Activated CD4-positive, alpha-beta memory T cell treated with anti-CD3 and anti-CD28 coated beads, Interleukin-2, amount 10 ng/mL, durations not matched to agents 7 days and 5 days (primary cell): ENCODE data around the gene BRF1. TPM values are rescaled to one million over a fixed set of nuclear protein-coding genes. Genes with fewer than 3 reads are reported as not detected.
A peak's percentile ranks its signal among the peaks of the same experiment; 100 is the strongest.

Source experiments
- CTCF ChIA-PET: fragments of 350-600 bp; sonication (Branson Sonifier 250); formaldehyde crosslinking; loops from one replicate; lab custom pipeline; 2021; ENCODE audit warnings: antibody characterized with exemption, inconsistent platforms; lab: Charles Lee
- POLR2A ChIA-PET: fragments of 350-600 bp; sonication (Branson Sonifier 250); formaldehyde crosslinking; loops from one replicate; lab custom pipeline; 2021; ENCODE audit warnings: antibody characterized with exemption; lab: Charles Lee
- DNase-seq: peaks from one replicate; pipeline ENCODE4 v3.0.0-alpha.2; 2020
- H3K27ac Mint-ChIP-seq: one replicate; pipeline ENCODE4 v1.8.0; 2021; ENCODE audit warnings: mild to moderate bottlenecking, mixed read lengths
- H3K27me3 Mint-ChIP-seq: one replicate; pipeline ENCODE4 v1.8.0; 2021; ENCODE audit warnings: mixed read lengths
- H3K36me3 Mint-ChIP-seq: one replicate; pipeline ENCODE4 v1.8.0; 2021; ENCODE audit warnings: low read depth, mixed read lengths
- H3K4me1 Mint-ChIP-seq: one replicate; pipeline ENCODE4 v1.8.0; 2021; ENCODE audit warnings: mixed read lengths
- H3K4me3 Mint-ChIP-seq: one replicate; pipeline ENCODE4 v1.8.0; 2021; ENCODE audit warnings: mild to moderate bottlenecking, mixed read lengths
- H3K9me3 Mint-ChIP-seq: one replicate; pipeline ENCODE4 v1.8.0; 2021; ENCODE audit warnings: mixed read lengths
- total RNA-seq, 2 experiments: library from RNA; stranded (reverse); gene quantifications; one replicate each; pipeline ENCODE4 v1.2.3, GENCODE V29; 2021

Gene BRF1
- total RNA-seq, 2 experiments from 2014 or later, result 37.4 to 40.7 TPM

DNA sequence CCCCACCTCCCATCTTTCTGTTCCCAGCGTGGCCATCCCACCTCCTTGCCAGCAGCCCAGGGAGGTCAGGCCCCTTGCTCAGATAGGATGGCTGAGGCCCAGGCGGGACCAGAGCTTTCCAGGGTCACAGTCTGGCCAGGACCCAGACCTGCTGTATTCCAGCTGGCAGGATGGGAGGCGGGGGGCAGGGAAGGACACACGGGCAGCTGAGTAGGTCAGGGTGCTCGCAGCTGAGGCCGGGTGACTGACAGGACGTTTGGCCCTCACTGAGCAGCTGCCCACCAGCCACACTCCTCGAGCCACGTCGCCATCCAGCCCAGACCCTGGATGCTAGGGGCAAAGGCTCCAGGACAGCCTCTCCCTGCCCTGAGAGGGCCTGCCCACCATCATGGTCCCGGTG, 123.7 kb downstream of the BRF1 start:
- Mint-ChIP-seq H3K27me3 (peaks cover 1% of the 10 kb centered on the region), H3K36me3 (no peaks in the 10 kb centered on the region), H3K9me3 (no peaks in the 10 kb centered on the region), H3K4me3 (no peak overlapping the region), H3K27ac (no peak overlapping the region), H3K4me1 (peaks cover 24% of the 10 kb centered on the region)
- ChIA-PET POLR2A (no interaction called here), CTCF (no interaction called here)
- no peak for DNase-seq

DNA sequence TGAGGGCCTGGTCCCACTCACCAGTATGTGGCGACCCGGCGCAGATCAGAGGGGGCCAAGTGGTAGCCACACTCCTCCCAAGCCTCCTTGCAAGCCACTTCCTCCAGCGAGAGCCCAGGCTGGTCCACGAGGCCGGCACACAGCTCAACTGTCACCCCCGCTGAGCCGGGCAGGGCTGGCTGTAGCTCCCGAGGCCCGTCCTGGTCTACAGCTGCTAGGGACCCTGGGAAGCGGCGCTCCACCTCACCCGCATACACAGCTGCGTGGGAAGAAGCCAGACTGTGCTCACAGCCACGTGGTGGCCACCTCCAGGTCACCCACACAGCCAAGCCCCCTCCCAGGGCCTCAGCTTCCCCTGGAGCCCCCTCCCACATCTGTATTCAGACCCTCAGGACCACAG, 124.3 kb downstream of the BRF1 start:
- CTCF ChIA-PET, result no interaction called here
- POLR2A ChIA-PET, result interaction anchor here (1.2 kb wide), 1 partner anchor 221 kb away, joined by 3 read pairs; no protein-coding TSS in a partner anchor
- no peaks in the 10 kb centered on the region for H3K36me3 Mint-ChIP-seq

DNA sequence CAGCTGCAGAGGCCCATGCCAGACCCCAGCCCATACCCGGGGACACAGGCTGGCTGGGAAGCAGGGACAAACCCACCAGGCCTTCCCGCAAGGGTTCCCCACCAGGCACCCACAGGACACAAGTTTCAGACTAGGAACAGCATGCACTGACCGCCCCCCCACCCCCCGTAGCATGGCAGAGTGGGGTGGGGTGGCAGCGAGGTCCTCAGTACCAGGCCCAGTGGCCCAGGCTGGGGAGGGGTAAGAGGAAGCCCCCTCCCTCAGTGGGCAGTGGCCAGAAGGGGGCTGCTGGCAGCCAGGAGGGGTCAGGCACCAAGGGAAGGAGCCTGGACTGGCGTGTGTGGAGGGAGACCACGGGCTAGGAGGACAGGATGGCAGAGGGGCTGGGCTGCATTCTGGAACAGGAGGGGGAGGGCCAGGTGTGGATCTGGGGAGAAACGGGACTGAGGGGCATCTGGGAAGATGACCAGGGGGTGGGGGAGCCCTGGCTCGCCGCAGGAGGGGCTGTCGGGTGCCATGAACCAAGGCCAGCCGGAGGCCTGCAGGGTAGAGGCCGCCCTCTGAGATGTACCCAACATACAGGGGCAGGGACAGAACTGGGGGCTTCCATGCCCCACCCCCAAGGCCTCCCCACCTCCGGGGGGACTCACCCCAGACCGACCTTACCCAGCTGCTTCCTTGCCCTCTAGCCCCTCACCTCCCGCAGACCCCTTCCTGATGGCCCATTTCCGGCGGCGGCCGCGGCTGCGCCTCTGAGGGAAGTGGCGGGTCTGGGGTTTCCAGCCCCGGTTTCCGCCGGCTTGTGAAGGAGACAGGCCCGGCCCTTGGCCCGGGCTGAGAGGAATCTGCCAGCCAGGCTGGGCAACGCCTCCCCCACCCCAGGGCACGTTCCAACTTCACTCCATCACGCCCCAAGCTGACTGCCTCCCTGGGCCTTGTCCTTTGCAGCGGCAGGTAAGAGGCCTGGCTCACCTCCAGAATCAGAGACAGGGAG, 126.6 kb downstream of the BRF1 start:
- DNase-seq, result peak; percentile 71
- Mint-ChIP-seq H3K27ac (peak overlapping the region; percentile 52), H3K27me3 (peaks cover 15% of the 10 kb centered on the region), H3K4me3 (no peak overlapping the region), H3K36me3 (no peaks in the 10 kb centered on the region), H3K9me3 (no peaks in the 10 kb centered on the region), H3K4me1 (peaks cover 28% of the 10 kb centered on the region)
- CTCF ChIA-PET, result no interaction called here
- POLR2A ChIA-PET, result no interaction called here

More for the DNA sequence above, 124.3 kb downstream of the BRF1 start:
- no peak overlapping the region for H3K27ac Mint-ChIP-seq
- no peak for DNase-seq
- no peaks in the 10 kb centered on the region for H3K9me3 Mint-ChIP-seq
- H3K4me1 Mint-ChIP-seq, result peaks cover 26% of the 10 kb centered on the region
- no peak overlapping the region for H3K4me3 Mint-ChIP-seq
- H3K27me3 Mint-ChIP-seq, result peaks cover 4% of the 10 kb centered on the region

DNA sequence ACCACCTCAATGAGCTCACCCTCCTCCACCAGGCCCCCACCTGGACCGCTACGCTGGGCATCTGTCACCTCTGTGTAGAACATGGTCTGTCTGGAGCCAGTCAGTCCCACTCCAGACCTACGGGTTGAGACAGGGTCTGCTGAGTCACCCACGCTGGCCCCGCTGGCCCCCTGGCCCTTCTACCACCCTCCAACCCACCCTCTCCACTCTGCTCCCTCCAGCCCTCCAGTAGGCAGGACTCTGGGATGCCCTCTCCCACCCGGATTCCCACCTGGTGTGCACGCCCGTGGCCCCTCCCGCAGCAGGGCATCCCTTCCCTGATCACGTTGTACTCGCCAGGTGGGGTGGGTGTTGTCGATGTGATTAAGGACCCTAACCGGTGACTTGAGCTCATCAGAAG, 127.7 kb downstream of the BRF1 start:
- Mint-ChIP-seq H3K4me3 (no peak overlapping the region), H3K27me3 (peaks cover 15% of the 10 kb centered on the region), H3K36me3 (no peaks in the 10 kb centered on the region), H3K4me1 (peaks cover 29% of the 10 kb centered on the region), H3K9me3 (no peaks in the 10 kb centered on the region), H3K27ac (no peak overlapping the region)
- DNase-seq, result no peak
- POLR2A ChIA-PET, result interaction anchor here (1.3 kb wide), 1 partner anchor 152 kb away, joined by 4 read pairs; the partner anchor contains the start of gene CDCA4
- CTCF ChIA-PET, result interaction anchor here (1.5 kb wide), 1 partner anchor 9 kb away, joined by 4 read pairs; no protein-coding TSS in a partner anchor

DNA sequence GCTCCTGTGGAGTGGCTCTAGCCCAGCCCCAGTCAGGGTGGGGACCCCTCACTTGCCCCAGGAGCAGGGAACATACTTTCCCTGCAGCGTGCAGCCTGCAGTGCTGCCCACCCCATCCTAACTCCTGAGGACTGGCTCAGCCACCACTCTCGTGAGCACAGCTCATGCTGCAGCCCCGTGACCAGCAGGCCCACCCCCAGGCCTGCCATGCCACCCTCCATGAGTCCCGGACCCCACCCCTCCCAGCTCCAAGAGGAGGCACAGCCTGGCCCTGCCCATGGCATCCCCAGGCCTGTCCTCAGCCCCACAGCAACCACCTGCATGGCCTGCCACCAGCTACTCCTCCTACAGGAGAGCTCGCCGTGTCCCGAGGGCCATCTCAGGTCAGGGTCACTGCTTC, 128.3 kb downstream of the BRF1 start:
- Mint-ChIP-seq H3K36me3 (no peaks in the 10 kb centered on the region), H3K27ac (no peak overlapping the region), H3K4me3 (no peak overlapping the region), H3K4me1 (peaks cover 29% of the 10 kb centered on the region), H3K9me3 (no peaks in the 10 kb centered on the region), H3K27me3 (peaks cover 15% of the 10 kb centered on the region)
- ChIA-PET POLR2A (interaction anchor here (0.7 to 1.3 kb wide), 2 partner anchors 23 to 152 kb away, joined by 3 to 4 read pairs; partner anchors contain the start of gene CDCA4), CTCF (interaction anchor here (1.5 kb wide), 1 partner anchor 10 kb away, joined by 4 read pairs; no protein-coding TSS in a partner anchor)
- DNase-seq, result no peak

DNA sequence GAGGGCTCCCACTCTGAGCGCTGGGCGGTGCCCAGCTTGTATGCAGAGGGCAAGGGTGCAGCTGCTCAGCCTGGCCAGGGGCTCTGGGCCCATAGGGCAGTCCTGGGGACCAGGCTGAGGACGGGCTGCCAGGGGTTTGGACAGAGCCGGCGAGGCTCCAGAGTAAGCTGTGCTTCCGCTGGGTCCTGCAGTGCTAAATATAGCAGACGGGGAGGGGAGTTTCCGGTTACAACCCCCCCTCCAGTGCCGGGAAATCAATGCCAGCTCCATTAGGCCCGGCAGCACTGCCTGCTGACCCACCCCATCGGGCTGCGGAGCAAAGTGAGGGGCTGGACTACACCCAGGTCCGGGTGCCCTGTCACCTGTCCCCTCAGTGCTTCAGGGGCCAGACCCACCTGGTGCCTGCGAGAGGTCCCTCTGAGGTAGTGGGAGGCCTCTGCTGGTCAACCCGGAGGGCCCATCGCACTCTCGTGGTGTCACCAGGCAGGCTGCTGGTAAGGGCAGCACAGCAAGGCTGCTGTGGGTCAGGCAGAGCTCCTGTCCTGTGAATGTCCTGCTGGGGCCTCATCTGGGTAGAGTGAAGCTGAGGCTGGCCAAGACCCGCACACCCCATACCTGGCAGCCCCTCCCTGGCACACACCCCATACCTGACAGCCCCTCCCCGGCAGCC, 129.7 kb downstream of the BRF1 start:
- POLR2A ChIA-PET, result interaction anchor here (1.3 kb wide), 1 partner anchor 77 kb away, joined by 3 read pairs; the partner anchor contains the start of gene BTBD6
- Mint-ChIP-seq H3K4me3 (no peak overlapping the region), H3K4me1 (peaks cover 29% of the 10 kb centered on the region), H3K27ac (no peak overlapping the region), H3K27me3 (peaks cover 22% of the 10 kb centered on the region), H3K36me3 (no peaks in the 10 kb centered on the region), H3K9me3 (no peaks in the 10 kb centered on the region)
- CTCF ChIA-PET, result no interaction called here
- no peak for DNase-seq

DNA sequence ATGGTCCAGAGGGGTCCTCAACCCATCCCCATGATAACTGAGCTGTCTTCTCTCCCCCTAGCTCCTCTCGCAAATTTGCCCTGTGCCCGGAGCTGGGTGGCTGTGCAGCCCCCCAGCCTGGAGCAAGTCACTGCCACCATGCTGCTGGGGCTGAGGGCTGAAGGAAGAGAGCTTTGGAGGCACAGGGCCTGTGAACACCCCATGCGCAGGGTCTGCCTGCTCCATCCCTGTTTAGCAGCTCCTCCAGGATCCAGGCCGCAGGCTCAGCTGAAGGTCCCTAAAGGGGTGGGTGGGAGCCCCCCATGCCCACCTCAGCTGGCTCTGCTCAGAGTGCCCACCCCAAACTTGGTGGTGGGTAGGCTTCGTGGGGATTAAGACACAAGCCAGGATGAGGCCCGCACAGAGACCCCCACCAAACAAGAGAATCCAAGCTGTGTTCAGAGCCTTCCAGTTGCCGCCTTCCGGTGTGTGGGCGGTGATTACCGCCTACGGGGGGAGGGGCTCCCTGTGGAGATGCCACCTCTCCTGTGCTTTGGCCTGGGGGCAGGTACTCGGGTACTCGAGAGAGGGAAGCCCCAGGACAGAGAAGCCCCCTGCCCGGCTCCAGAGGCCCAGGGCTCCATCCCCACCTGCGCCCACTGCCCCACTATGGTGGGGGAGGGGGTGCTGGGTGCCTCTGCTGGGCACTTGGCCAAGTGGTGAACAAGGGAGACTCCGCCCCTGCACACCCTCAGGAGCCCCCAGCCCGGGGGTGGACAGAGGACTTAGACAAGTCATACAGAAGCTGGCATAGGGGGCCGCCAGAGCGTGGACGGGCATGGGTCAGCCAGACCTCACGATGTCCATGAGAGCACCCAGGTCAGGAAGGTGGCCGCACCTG, 130.8 kb downstream of the BRF1 start:
- POLR2A ChIA-PET, result interaction anchor here (1.1 to 1.3 kb wide), 3 partner anchors 10 to 78 kb away, joined by 3 to 5 read pairs (median 4); partner anchors contain the start of gene BTBD6
- no peaks in the 10 kb centered on the region for H3K9me3 Mint-ChIP-seq
- CTCF ChIA-PET, result interaction anchor here (0.6 to 1.1 kb wide), 3 partner anchors 40 to 201 kb away, joined by 3 to 4 read pairs (median 3); no protein-coding TSS in a partner anchor
- peaks cover 22% of the 10 kb centered on the region for H3K27me3 Mint-ChIP-seq
- peaks cover 27% of the 10 kb centered on the region for H3K4me1 Mint-ChIP-seq
- DNase-seq, result no peak
- peak overlapping the region; percentile 56 for H3K4me3 Mint-ChIP-seq
- H3K27ac Mint-ChIP-seq, result no peak overlapping the region
- no peaks in the 10 kb centered on the region for H3K36me3 Mint-ChIP-seq

DNA sequence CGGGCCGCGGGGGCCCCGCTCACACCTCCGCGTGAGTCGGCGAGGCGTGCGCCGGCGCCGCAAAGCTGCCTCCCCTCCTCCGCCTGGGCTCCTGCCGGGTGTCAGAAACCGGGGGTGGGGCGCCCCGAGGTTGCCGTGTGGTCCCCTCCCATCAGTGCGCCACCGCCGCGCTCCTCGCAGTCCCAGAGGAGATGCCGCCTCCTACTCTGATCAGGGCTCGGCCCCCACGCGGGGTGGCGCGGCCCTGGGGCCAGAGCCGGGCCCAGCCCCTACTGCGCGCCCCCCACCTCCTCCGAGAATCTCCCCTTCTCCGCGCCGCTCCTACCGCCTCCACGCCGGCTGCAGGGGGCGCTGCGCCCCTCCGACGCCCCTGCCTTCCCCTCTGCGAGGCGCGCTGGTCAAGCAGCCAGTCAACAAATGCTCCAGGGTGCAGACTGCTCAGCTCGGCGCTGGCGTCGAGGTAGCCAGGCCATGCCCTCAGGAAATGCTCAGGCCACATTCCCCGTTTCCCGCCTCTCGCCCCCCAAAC, 131.8 kb downstream of the BRF1 start:
- Mint-ChIP-seq H3K9me3 (no peaks in the 10 kb centered on the region), H3K27ac (no peak overlapping the region), H3K36me3 (no peaks in the 10 kb centered on the region), H3K4me3 (peak overlapping the region; percentile 56), H3K4me1 (peaks cover 18% of the 10 kb centered on the region), H3K27me3 (peaks cover 22% of the 10 kb centered on the region)
- ChIA-PET CTCF (interaction anchor here (0.6 to 1.1 kb wide), 3 partner anchors 133 to 202 kb away, joined by 3 to 4 read pairs (median 4); no protein-coding TSS in a partner anchor), POLR2A (interaction anchor here (1.1 to 1.2 kb wide), 2 partner anchors 11 to 26 kb away, joined by 4 to 5 read pairs; no protein-coding TSS in a partner anchor)
- DNase-seq, result peak; percentile 38

DNA sequence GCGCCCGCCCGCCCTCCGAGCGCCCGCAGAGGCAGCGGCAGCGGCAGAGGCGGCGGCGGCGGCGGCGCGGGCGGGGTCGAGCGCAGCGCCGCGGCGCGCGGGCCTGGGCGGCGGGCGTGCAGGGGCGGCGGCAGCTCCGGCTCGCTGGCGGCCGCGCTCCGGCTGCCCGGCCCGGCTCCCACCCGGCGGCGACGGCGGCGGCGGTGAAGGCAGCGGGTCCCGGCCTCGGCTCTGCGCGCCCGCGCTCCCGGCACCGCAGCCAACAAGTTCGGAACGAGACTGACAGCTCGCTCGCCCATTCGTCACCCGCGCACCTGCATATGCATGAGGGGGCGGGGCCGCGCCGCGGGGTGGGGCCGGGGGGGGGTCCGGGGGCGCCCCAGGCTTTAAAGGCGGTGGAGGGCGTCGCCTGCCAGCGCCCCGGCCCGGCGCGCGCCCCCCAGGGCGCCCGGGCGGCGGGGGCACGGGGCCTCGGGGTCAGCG, 132.3 kb downstream of the BRF1 start, which contains the start of gene JAG2:
TSS of gene JAG2 (minus strand) at position 281 of the 483 bp plus-strand sequence. CDS start 356 bp downstream, outside the sequence.
- H3K4me1 Mint-ChIP-seq, result peaks cover 16% of the 10 kb centered on the region
- peak within 1 kb of the TSS; percentile 56 for H3K4me3 Mint-ChIP-seq
- H3K27ac Mint-ChIP-seq, result no peak within 1 kb of the TSS
- no peaks in the 10 kb centered on the region for H3K9me3 Mint-ChIP-seq
- DNase-seq, result peak; percentile 46
- peaks cover 22% of the 10 kb centered on the region for H3K27me3 Mint-ChIP-seq
- CTCF ChIA-PET, result interaction anchor here (0.6 to 1.1 kb wide), 2 partner anchors 133 to 184 kb away, joined by 3 to 4 read pairs; no protein-coding TSS in a partner anchor
- no peaks in the 10 kb centered on the region for H3K36me3 Mint-ChIP-seq
- POLR2A ChIA-PET, result interaction anchor here (1.1 to 1.3 kb wide), 3 partner anchors 14 to 103 kb away, joined by 3 to 5 read pairs (median 4); partner anchors contain the start of gene GPR132

DNA sequence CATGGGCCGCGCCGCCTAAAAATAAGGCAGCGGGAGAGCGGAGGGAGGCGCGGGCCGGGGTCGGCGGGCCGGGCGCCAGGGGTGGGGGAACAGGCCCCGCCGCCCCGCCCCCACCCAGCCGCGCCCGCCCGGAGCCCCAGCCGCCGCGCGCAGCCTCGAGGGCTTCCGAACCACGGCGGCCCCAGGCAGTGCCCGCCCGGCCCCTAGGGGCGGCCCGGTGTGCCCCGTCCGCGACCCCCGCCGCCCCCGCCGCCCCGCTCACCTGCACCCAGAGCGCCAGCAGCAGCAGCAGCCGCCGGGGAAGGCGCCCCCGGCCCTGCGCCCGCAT, 132.7 kb downstream of the BRF1 start:
- H3K36me3 Mint-ChIP-seq, result no peaks in the 10 kb centered on the region
- H3K27ac Mint-ChIP-seq, result no peak overlapping the region
- POLR2A ChIA-PET, result interaction anchor here (1.1 to 1.3 kb wide), 3 partner anchors 14 to 103 kb away, joined by 3 to 5 read pairs (median 4); partner anchors contain the start of gene GPR132
- peaks cover 16% of the 10 kb centered on the region for H3K4me1 Mint-ChIP-seq
- no peaks in the 10 kb centered on the region for H3K9me3 Mint-ChIP-seq
- peak overlapping the region; percentile 37 for H3K4me3 Mint-ChIP-seq
- H3K27me3 Mint-ChIP-seq, result peaks cover 22% of the 10 kb centered on the region
- CTCF ChIA-PET, result no interaction called here
- DNase-seq, result no peak

DNA sequence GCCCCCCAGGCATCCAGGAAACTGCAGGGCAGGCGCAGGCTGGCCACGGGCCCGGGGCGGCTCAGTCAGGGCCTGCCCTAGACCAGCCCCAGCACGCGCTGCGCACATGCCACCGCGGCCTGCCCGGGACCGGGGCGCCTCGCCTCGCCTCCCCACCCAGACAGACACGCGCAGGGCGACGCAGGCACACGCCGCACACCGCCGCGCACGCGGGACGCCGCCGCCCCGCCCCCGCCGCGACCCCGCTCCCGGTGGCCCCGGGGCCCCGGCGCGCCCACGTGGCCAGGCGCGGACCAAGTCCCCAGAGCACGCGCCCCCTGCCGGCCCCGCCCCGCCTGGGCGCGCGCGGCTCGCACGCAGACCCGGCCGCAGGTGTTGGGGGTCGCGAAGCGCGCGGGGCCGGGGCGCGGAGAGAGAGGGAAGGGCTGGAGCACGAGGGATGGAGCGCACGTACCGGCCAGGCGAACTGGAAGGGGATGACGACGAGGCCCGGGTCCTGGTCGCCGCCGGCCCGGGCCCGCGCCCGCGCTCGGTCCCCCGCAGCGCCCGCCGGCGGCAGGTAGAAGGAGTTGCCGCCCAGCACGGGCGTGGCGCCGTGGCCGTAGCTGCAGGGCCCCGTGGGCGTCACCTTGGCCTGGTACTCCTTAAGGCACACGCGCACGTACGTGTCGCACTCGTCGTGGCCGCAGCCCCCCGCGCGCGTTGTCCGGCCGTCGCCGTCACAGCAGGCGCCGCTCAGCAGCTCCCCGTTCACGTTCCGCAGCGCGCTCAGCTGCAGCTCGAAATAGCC, 133.3 kb downstream of the BRF1 start:
- Mint-ChIP-seq H3K27ac (no peak overlapping the region), H3K36me3 (no peaks in the 10 kb centered on the region), H3K9me3 (no peaks in the 10 kb centered on the region), H3K27me3 (peaks cover 22% of the 10 kb centered on the region), H3K4me3 (peak overlapping the region; percentile 37), H3K4me1 (peaks cover 16% of the 10 kb centered on the region)
- POLR2A ChIA-PET, result interaction anchor here (1.1 to 1.3 kb wide), 3 partner anchors 15 to 102 kb away, joined by 3 to 5 read pairs (median 4); partner anchors contain the start of gene GPR132
- no peak for DNase-seq
- CTCF ChIA-PET, result no interaction called here
